NB4 (cell line): ENCODE data around the gene SIRT7.

ENCODE experiments used
- DNase-seq: peaks from one replicate; pipeline ENCODE4 v3.0.0; 2010; ENCODE audit warnings: low read depth
- H3K4me3 ChIP-seq: one replicate; pipeline ENCODE4 v1.5.1; 2011; ENCODE audit warnings: mild to moderate bottlenecking, low read depth, low read length, moderate library complexity
- CTCF ChIP-seq: IDR thresholded peaks from one replicate; pipeline ENCODE4 v1.5.1; 2012; ENCODE audit warnings: low read depth, low read length
- MAX ChIP-seq: IDR thresholded peaks from 2 replicates; pipeline ENCODE4 v1.6.1; 2011; ENCODE audit warnings: low read depth, low read length
- MYC ChIP-seq: IDR thresholded peaks from 2 replicates; pipeline ENCODE4 v1.6.1; 2011; ENCODE audit warnings: low read depth, low read length
- POLR2A ChIP-seq: IDR thresholded peaks from 2 replicates; pipeline ENCODE4 v1.6.1; 2011; ENCODE audit warnings: mild to moderate bottlenecking; ENCODE audit not compliant: insufficient read length; ENCODE audit errors: extremely low read depth

SIRT7 gene

GRCh38 chr17:81890447-81891302 is 27.3 kb downstream of the SIRT7 start:
- peak; percentile 55 for DNase-seq
- TF ChIP-seq CTCF: no peak
- TF ChIP-seq MYC: peak; percentile 19; the same call in 1 of the 2 replicates
- peak overlapping the region; percentile 94 for H3K4me3 ChIP-seq

- H3K4me3 ChIP-seq: peak overlapping the region; percentile 94
- DNase-seq: no peak
- TF ChIP-seq MYC: no peak
These were observed 28.4 kb downstream of the SIRT7 start for GRCh38 chr17:81889602-81890001.

- no peak for TF ChIP-seq MYC
- TF ChIP-seq CTCF: no peak
- no peak for DNase-seq
- H3K4me3 ChIP-seq: peak overlapping the region; percentile 94
These were observed 28.9 kb downstream of the SIRT7 start for GRCh38 chr17:81888988-81889595.

GRCh38 chr17:81888105-81888987 is 29.6 kb downstream of the SIRT7 start:
- DNase-seq: no peak
- no peak for TF ChIP-seq POLR2A
- no peak for TF ChIP-seq CTCF
- no peak for TF ChIP-seq MYC
- no peak for TF ChIP-seq MAX
- H3K4me3 ChIP-seq: no peak overlapping the region

- H3K4me3 ChIP-seq: no peak overlapping the region
- peak; percentile 26 for DNase-seq
- TF ChIP-seq POLR2A (no peak), MYC (no peak), CTCF (no peak), MAX (no peak)
These were observed 32.0 kb downstream of the SIRT7 start for GRCh38 chr17:81885869-81886548.

- DNase-seq: no peak
- H3K4me3 ChIP-seq: no peak overlapping the region
- TF ChIP-seq MYC (no peak), POLR2A (no peak), CTCF (no peak), MAX (no peak)
These were observed 32.5 kb downstream of the SIRT7 start for GRCh38 chr17:81885454-81885853.
